ENCODE measurements around the gene ATP8B3.

The ATP8B3 gene

DNA sequence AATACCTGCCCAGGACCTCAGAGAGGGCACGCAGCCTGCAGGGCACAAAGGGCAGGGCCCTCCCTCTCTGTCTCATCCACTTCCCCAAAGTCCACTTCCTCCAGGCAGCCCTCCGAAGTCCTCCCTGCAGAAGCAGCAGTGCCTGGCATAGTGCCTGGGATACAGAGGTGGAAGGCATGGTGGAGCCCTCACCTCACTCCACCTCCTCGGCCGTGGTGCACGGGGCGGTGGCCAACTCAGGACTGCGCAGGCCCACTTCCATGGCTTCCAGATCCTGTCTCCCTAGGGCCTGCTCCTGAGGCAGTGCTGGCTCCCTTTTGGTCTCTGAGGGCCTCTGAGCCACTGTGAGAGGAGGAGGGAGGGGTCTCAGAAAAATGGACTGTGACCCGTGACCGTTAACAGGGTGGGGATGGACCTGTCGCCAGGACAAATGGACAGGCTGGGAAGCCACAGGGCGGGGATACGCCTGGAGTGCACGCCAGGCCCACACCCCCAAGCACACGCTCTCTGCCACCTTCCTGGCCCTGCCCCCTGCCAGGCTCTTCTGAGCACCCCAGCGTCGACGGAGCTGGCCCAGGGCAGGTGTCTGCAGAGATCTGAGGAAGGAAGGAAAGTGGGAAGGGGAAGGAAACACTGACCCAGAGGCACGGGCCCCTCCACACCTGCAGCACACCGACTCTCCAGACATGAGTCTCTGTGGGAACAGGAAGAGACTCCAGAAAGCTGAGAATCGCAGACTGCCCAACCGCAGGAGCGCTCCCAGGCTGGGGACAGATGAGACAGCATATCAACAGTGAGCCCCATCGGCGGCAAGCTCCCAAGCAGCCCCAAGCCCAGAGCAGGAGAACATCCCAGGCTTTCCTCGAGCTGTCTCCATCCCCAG, 27.8 kb upstream of the ATP8B3 start:
- Histone ChIP-seq H3K9ac (ENCODE audit: low read depth, low read length) (no peak overlapping the region), H3K27me3 (ENCODE audit: control insufficient read depth, insufficient read depth, low read length) (no peaks in the 10 kb centered on the region), H3K4me3 (ENCODE audit: low read length) (no peak overlapping the region), H3K9me3 (replicated peaks; ENCODE audit: low read length) (no peaks in the 10 kb centered on the region), H3K36me3 (ENCODE audit: insufficient read depth, low read length) (peaks cover 20% of the 10 kb centered on the region), H3K4me2 (ENCODE audit: low read length) (no peak overlapping the region), H3K4me1 (ENCODE audit: control insufficient read depth, insufficient read depth, low read length) (peaks cover 10% of the 10 kb centered on the region)

DNA sequence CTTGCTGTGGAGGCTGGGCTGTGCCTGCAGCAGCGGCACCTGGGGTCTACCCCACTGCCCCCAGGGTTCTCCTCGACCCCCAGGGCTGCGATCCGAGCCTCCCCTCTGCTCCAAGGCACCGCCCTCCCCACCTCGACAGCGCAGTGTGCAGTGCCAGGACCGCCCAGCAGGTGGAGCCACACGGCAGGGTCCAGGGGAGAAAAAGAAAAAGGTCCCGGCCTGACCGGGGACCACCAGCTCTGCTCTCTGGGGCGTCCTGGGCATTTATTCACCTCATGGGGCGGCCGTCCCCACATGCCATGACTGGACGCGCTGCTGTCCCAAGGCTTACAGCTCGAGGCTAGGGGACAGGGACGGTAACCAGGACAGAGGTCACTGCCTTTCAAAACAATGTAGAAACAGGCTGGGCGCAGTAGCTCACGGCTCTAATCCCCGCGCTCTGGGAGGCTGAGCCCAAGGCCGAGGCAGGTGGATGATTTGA, 25.6 kb upstream of the ATP8B3 start:
- Histone ChIP-seq H3K27me3 (ENCODE audit: control insufficient read depth, insufficient read depth, low read length) (no peaks in the 10 kb centered on the region), H3K9me3 (replicated peaks; ENCODE audit: low read length) (no peaks in the 10 kb centered on the region), H3K9ac (ENCODE audit: low read depth, low read length) (no peak overlapping the region), H3K4me1 (ENCODE audit: control insufficient read depth, insufficient read depth, low read length) (peaks cover 25% of the 10 kb centered on the region), H3K36me3 (ENCODE audit: insufficient read depth, low read length) (peaks cover 12% of the 10 kb centered on the region), H3K4me2 (ENCODE audit: low read length) (peak overlapping the region; percentile 32), H3K4me3 (ENCODE audit: low read length) (no peak overlapping the region)

DNA sequence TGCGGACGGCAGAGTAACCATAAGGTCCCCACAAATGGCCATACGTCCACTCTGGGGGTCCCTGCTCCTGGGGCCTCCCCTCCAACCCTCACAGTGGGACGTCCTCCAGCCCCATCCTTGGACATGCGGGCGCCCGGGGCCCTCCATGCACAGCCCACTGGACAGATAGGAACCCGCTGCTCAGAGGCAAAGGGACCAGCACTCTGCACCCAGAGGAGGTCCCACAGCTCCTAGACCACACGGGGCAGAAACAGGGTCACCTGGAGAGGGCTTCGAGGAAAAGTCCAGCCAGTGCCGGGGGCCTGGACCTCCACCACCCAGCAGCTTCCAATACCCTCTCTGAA, 25.1 kb upstream of the ATP8B3 start:
- no peaks in the 10 kb centered on the region for H3K9me3 ChIP-seq (replicated peaks; ENCODE audit: low read length)
- H3K4me3 ChIP-seq (ENCODE audit: low read length) = no peak overlapping the region
- H3K4me1 ChIP-seq (ENCODE audit: control insufficient read depth, insufficient read depth, low read length) = peaks cover 25% of the 10 kb centered on the region
- H3K27me3 ChIP-seq (ENCODE audit: control insufficient read depth, insufficient read depth, low read length) = no peaks in the 10 kb centered on the region
- H3K9ac ChIP-seq (ENCODE audit: low read depth, low read length) = no peak overlapping the region
- H3K4me2 ChIP-seq (ENCODE audit: low read length) = no peak overlapping the region
- H3K36me3 ChIP-seq (ENCODE audit: insufficient read depth, low read length) = peaks cover 12% of the 10 kb centered on the region

DNA sequence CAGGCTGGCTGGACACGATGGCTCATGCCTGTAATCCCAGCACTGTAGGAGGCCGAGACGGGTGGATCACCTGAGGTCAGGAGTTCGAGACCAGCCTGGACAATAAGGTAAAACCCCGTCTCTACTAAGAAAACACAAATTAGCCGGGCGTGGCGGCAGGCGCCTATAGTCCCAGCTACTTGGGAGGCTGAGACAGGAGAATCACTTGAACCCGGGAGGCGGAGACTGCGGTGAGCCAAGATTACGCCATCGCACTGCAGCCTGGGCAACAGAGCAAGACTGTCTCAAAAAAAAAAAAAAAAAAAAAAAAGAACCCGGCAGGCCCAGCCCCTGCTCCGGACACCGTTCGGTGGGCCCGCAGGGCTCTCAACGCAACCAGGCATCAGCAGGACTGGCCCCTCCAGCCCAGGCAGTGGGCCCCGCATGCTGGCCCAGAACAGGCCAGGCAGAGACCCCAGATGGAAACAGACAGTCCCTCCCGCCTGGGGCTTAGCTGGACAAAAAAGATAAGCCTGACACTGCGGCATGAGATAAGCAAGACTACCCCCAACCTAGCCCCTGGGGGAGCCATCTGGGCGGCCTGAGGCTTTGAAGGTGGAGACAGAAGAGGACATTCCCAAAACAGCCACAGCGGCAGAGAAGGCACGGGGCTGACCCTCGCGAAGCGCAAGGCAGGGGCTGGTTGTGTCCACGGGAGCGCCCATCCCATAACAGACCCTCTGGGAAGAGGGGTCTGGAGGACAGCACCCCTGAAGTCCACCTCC, 24.6 kb upstream of the ATP8B3 start:
- no peak overlapping the region for H3K9ac ChIP-seq (ENCODE audit: low read depth, low read length)
- H3K4me1 ChIP-seq (ENCODE audit: control insufficient read depth, insufficient read depth, low read length) = peaks cover 25% of the 10 kb centered on the region
- H3K27me3 ChIP-seq (ENCODE audit: control insufficient read depth, insufficient read depth, low read length) = no peaks in the 10 kb centered on the region
- H3K4me2 ChIP-seq (ENCODE audit: low read length) = no peak overlapping the region
- no peak overlapping the region for H3K4me3 ChIP-seq (ENCODE audit: low read length)
- H3K9me3 ChIP-seq (replicated peaks; ENCODE audit: low read length) = no peaks in the 10 kb centered on the region
- peaks cover 12% of the 10 kb centered on the region for H3K36me3 ChIP-seq (ENCODE audit: insufficient read depth, low read length)

DNA sequence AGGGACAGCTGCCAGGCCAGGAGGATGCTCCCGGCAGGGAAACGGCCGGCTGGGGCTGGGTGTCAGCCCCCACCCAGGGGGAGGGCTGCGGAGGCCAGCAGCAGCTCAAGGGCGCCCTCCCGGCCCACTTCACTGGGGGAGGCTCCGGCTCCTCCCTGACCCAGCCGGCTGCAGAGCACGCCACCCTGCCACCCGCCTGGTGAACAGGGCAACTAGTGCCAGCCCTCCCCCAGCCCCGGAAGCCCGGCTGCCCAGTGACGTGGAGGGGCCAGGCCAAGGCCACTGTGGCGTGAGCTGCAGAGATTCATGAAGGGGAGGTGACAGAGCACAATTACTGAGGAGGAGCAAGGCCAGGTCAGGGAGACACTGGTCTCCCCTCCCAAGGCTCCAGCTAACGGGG, 21.5 kb upstream of the ATP8B3 start:
- peak overlapping the region; percentile 60 for H3K4me2 ChIP-seq (ENCODE audit: low read length)
- peaks cover 19% of the 10 kb centered on the region for H3K36me3 ChIP-seq (ENCODE audit: insufficient read depth, low read length)
- peak overlapping the region; percentile 3 for H3K4me3 ChIP-seq (ENCODE audit: low read length)
- peaks cover 25% of the 10 kb centered on the region for H3K4me1 ChIP-seq (ENCODE audit: control insufficient read depth, insufficient read depth, low read length)
- H3K27me3 ChIP-seq (ENCODE audit: control insufficient read depth, insufficient read depth, low read length) = no peaks in the 10 kb centered on the region
- no peaks in the 10 kb centered on the region for H3K9me3 ChIP-seq (replicated peaks; ENCODE audit: low read length)
- H3K9ac ChIP-seq (ENCODE audit: low read depth, low read length) = peak overlapping the region; percentile 49

DNA sequence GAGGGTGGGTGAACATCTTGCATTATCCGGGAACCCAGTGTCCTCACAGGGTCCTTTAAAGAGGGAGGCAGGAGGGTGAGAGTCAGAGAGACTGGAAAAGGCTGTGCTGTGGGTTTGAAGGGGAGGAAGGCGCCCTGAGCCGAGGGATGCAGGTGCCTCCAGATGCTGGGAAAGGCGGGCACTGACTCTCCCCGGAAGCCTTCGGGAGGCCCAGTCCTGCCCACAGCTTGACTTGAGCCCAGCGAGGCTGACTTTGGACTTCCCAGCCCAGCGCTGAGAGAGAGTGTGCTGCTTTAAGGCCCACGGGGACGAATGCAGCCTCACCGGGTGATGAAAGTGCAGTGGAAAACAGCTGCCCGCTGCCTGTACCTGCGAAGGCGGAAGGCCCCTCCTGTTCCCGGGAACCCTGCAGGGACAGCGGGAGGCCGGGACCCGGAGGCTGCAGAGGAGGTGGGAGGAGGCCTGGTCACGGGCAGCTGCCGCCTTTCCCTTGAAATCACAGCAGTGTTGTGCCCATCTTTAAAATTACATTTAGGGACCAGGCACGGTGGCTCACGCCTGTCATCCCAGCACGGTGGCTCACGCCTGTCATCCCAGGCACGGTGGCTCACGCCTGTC, 20.1 kb upstream of the ATP8B3 start:
- H3K9ac ChIP-seq (ENCODE audit: low read depth, low read length) = no peak overlapping the region
- no peaks in the 10 kb centered on the region for H3K9me3 ChIP-seq (replicated peaks; ENCODE audit: low read length)
- no peak overlapping the region for H3K4me2 ChIP-seq (ENCODE audit: low read length)
- H3K4me1 ChIP-seq (ENCODE audit: control insufficient read depth, insufficient read depth, low read length) = peaks cover 19% of the 10 kb centered on the region
- H3K27me3 ChIP-seq (ENCODE audit: control insufficient read depth, insufficient read depth, low read length) = no peaks in the 10 kb centered on the region
- peaks cover 15% of the 10 kb centered on the region for H3K36me3 ChIP-seq (ENCODE audit: insufficient read depth, low read length)
- H3K4me3 ChIP-seq (ENCODE audit: low read length) = no peak overlapping the region

DNA sequence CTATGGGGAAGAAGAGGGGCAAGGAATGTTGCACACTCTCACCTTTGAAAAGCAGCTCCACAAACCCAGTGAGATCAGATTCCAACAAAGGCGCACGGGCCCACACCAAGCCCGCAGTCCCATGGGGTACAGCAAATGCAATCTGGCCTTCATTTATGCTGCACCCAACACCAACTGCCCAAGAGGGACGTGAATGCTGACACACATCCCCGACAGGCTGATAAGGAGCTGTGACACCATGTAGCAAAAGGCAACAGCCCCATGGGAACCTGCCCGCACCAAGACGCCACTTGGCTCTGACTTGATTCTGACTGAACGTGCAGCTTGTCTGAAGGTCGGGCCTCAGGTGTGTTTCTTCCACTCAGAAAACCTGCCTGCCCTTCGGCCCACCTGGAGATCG, 18.9 kb upstream of the ATP8B3 start:
- Histone ChIP-seq H3K4me1 (ENCODE audit: control insufficient read depth, insufficient read depth, low read length) (peaks cover 25% of the 10 kb centered on the region), H3K27me3 (ENCODE audit: control insufficient read depth, insufficient read depth, low read length) (no peaks in the 10 kb centered on the region), H3K4me3 (ENCODE audit: low read length) (no peak overlapping the region), H3K9me3 (replicated peaks; ENCODE audit: low read length) (no peaks in the 10 kb centered on the region), H3K36me3 (ENCODE audit: insufficient read depth, low read length) (peaks cover 16% of the 10 kb centered on the region), H3K9ac (ENCODE audit: low read depth, low read length) (no peak overlapping the region), H3K4me2 (ENCODE audit: low read length) (no peak overlapping the region)

DNA sequence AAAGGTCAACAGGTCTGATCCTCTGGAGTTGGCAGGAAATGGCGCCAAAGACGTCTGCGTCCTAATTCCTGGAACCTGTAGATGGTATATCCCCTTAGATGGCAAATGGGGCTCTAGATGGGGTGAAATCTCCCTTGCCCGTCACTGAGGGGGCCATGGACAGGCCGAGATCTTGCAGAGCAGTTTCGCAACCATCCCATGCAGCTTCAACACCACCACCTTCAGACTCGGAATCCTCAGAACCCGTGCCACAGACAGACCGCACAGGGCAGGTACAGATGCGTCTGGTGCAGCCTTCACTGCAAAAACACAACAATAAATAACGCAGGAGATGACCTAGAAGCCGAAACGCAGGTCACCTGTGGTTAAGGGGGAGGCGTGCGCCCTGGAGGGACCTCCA, 18.5 kb upstream of the ATP8B3 start:
- H3K27me3 ChIP-seq (ENCODE audit: control insufficient read depth, insufficient read depth, low read length) = no peaks in the 10 kb centered on the region
- H3K36me3 ChIP-seq (ENCODE audit: insufficient read depth, low read length) = peaks cover 19% of the 10 kb centered on the region

DNA sequence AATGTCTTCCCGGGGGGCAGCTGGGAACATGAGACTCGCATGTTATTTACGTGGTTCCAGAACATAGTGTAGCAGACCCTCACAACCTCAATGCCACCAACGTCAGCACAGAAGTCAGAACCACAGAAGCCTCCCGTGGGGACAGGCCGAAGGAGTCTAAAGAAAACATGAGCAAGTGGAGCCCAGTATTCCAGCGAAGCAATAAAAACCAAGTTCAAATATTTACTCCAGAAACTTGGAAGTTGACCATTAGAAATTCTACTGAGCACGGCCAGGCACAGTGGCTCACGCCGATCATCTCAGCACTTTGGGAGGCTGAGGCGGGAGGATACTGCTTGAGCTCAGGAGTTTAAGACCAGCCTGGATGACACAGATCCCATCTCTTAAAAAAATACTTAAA, 17.9 kb upstream of the ATP8B3 start:
- no peaks in the 10 kb centered on the region for H3K27me3 ChIP-seq (ENCODE audit: control insufficient read depth, insufficient read depth, low read length)
- no peaks in the 10 kb centered on the region for H3K9me3 ChIP-seq (replicated peaks; ENCODE audit: low read length)
- peaks cover 19% of the 10 kb centered on the region for H3K36me3 ChIP-seq (ENCODE audit: insufficient read depth, low read length)
- no peak overlapping the region for H3K4me2 ChIP-seq (ENCODE audit: low read length)
- no peak overlapping the region for H3K9ac ChIP-seq (ENCODE audit: low read depth, low read length)
- no peak overlapping the region for H3K4me3 ChIP-seq (ENCODE audit: low read length)
- peaks cover 28% of the 10 kb centered on the region for H3K4me1 ChIP-seq (ENCODE audit: control insufficient read depth, insufficient read depth, low read length)

More for the DNA sequence above, 18.5 kb upstream of the ATP8B3 start:
- Histone ChIP-seq H3K4me2 (ENCODE audit: low read length) (no peak overlapping the region), H3K4me1 (ENCODE audit: control insufficient read depth, insufficient read depth, low read length) (peaks cover 28% of the 10 kb centered on the region), H3K9ac (ENCODE audit: low read depth, low read length) (no peak overlapping the region), H3K9me3 (replicated peaks; ENCODE audit: low read length) (no peaks in the 10 kb centered on the region), H3K4me3 (ENCODE audit: low read length) (no peak overlapping the region)

DNA sequence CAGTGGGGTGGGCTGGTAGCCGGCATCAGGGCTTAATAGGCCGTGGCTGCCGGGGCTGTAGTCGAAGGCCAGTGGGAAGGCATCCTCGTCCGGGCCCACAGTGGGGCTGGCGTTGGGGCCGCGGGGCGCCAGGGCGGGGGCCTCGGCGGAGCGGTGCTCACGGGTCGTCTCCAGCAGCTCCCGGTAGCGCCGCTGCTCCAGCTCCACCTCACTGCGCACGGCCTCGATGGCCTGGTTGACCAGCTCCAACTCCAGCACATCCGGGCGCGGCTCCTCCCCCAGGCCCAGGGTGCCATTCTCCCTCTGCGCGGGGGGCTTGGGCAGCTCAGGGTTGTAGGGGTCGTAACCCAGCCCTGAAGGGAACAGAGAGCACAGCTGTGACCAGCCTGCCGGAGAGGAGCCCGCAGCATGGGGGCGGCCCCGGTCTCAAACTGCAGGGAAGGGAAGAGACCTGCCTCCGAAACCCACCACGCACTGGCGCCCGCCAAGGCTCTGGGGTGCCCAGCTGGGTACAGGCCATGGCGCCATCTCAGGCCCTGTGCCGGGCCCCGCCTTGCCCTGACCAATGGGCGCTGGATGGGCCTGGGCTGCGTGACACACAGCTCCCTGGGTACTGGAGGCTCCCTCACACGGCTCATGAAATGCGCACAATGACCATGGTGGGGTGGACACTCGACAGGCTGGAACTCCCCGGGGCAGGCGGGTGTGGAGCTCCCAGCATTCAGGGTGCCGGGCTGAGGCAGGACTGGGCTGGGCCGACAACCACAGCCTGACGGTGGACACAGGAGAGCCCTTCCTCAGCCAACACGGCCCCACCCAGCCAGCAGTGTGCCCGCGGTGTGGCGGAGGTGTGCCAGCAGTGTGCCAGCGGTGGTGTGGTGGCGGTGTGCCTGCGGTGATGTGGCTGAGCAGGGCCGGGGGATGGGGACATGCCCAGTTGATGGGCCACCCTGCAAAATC, 16.5 kb upstream of the ATP8B3 start:
- H3K36me3 ChIP-seq (ENCODE audit: insufficient read depth, low read length) = peaks cover 25% of the 10 kb centered on the region
- no peaks in the 10 kb centered on the region for H3K9me3 ChIP-seq (replicated peaks; ENCODE audit: low read length)
- H3K9ac ChIP-seq (ENCODE audit: low read depth, low read length) = no peak overlapping the region

More for the DNA sequence above, 16.5 kb upstream of the ATP8B3 start:
- Histone ChIP-seq H3K4me3 (ENCODE audit: low read length) (no peak overlapping the region), H3K4me1 (ENCODE audit: control insufficient read depth, insufficient read depth, low read length) (peaks cover 15% of the 10 kb centered on the region), H3K4me2 (ENCODE audit: low read length) (no peak overlapping the region), H3K27me3 (ENCODE audit: control insufficient read depth, insufficient read depth, low read length) (no peaks in the 10 kb centered on the region)

Measured in skeletal muscle satellite cell (primary cell).